H9 (cell line): ENCODE data around the gene UBE2Q2. TPM values are rescaled to one million over a fixed set of nuclear protein-coding genes. Genes with fewer than 3 reads are reported as not detected.
"Not testable (repeated sequence)": the region's sequence is repeated elsewhere in the genome, so short reads cannot be mapped to it uniquely, and the experiment has no call there.

Source experiments
- DNase-seq: peaks from one replicate; pipeline ENCODE4 v3.0.0-alpha.2; 2017
- H2AFZ ChIP-seq: one replicate; pipeline ENCODE4 v1.6.1; 2013; ENCODE audit warnings: mild to moderate bottlenecking, low read length, control low read depth, moderate library complexity
- H2AK5ac ChIP-seq: 2 replicates; pipeline ENCODE4 v1.6.1; 2013; ENCODE audit warnings: low read length, control low read depth, mixed read lengths; ENCODE audit not compliant: insufficient read length
- H2BK120ac ChIP-seq: one replicate; pipeline ENCODE4 v1.6.1; 2013; ENCODE audit warnings: low read depth, mild to moderate bottlenecking, low read length, control low read depth, inconsistent platforms; ENCODE audit not compliant: poor library complexity, severe bottlenecking
- H2BK12ac ChIP-seq: 2 replicates; pipeline ENCODE4 v1.6.1; 2013; ENCODE audit warnings: low read length, control low read depth, mixed read lengths, low read depth; ENCODE audit not compliant: insufficient read length
- H2BK15ac ChIP-seq: 2 replicates; pipeline ENCODE4 v1.6.1; 2013; ENCODE audit warnings: low read depth, low read length, control low read depth
- H2BK20ac ChIP-seq: one replicate; pipeline ENCODE4 v1.6.1; 2013; ENCODE audit warnings: low read depth, mild to moderate bottlenecking, low read length, control low read depth, inconsistent platforms; ENCODE audit not compliant: poor library complexity, severe bottlenecking
- H2BK5ac ChIP-seq: 2 replicates; pipeline ENCODE4 v1.6.1; 2013; ENCODE audit warnings: low read length, control low read depth, mixed read lengths; ENCODE audit not compliant: insufficient read length
- H3K14ac ChIP-seq: 2 replicates; pipeline ENCODE4 v1.6.1; 2013; ENCODE audit warnings: low read length, control low read depth; ENCODE audit not compliant: insufficient read depth
- H3K18ac ChIP-seq: 2 replicates; pipeline ENCODE4 v1.6.1; 2013; ENCODE audit warnings: low read depth, mild to moderate bottlenecking, mixed read lengths, low read length, control low read depth; ENCODE audit not compliant: insufficient read length
- H3K23ac ChIP-seq: 2 replicates; pipeline ENCODE4 v1.6.1; 2013; ENCODE audit warnings: low read length, control low read depth, mixed read lengths, low read depth; ENCODE audit not compliant: insufficient read length
- H3K23me2 ChIP-seq: 2 replicates; pipeline ENCODE4 v1.6.1; 2013; ENCODE audit warnings: low read depth, mild to moderate bottlenecking, mixed read lengths, low read length, control low read depth; ENCODE audit not compliant: insufficient read length, poor library complexity, severe bottlenecking
- H3K27ac ChIP-seq: 2 replicates; pipeline ENCODE4 v1.5.1; 2013; ENCODE audit warnings: low read length, control low read depth, mixed read lengths, low read depth; ENCODE audit not compliant: insufficient read length
- H3K27me3 ChIP-seq: 2 replicates; pipeline ENCODE4 v1.6.1; 2013; ENCODE audit warnings: low read length, control low read depth, inconsistent platforms; ENCODE audit not compliant: insufficient read depth
- H3K4ac ChIP-seq: 2 replicates; pipeline ENCODE4 v1.6.1; 2013; ENCODE audit warnings: low read depth, mild to moderate bottlenecking, control low read depth, inconsistent platforms, low read length, moderate library complexity
- H3K4me1 ChIP-seq: 2 replicates; pipeline ENCODE4 v1.6.1; 2013; ENCODE audit warnings: low read length, control low read depth, inconsistent platforms; ENCODE audit not compliant: insufficient read depth
- H3K4me2 ChIP-seq: 2 replicates; pipeline ENCODE4 v1.6.1; 2013; ENCODE audit warnings: low read length, control low read depth, mixed read lengths; ENCODE audit not compliant: insufficient read length, insufficient read depth
- H3K56ac ChIP-seq: 2 replicates; pipeline ENCODE4 v1.6.1; 2013; ENCODE audit warnings: low read depth, mild to moderate bottlenecking, mixed read lengths, low read length, control low read depth; ENCODE audit not compliant: insufficient read length
- H3K79me1 ChIP-seq: 2 replicates; pipeline ENCODE4 v1.6.1; 2013; ENCODE audit warnings: low read depth, mild to moderate bottlenecking, moderate library complexity, low read length, control low read depth, inconsistent platforms; ENCODE audit not compliant: insufficient read depth, poor library complexity, severe bottlenecking
- H3K79me2 ChIP-seq: 2 replicates; pipeline ENCODE4 v1.6.1; 2013; ENCODE audit warnings: low read length, control low read depth, inconsistent platforms; ENCODE audit not compliant: insufficient read depth
- H3K9ac ChIP-seq: 2 replicates; pipeline ENCODE4 v1.6.1; 2013; ENCODE audit warnings: low read length, control low read depth, mixed read lengths; ENCODE audit not compliant: insufficient read length; ENCODE audit errors: extremely low read depth
- H3K9me3 ChIP-seq: one replicate; pipeline ENCODE4 v1.6.1; 2013; ENCODE audit warnings: low read depth, low read length, inconsistent platforms; ENCODE audit not compliant: control insufficient read depth
- H3T11ph ChIP-seq: one replicate; pipeline ENCODE4 v1.6.1; 2013; ENCODE audit warnings: mild to moderate bottlenecking, low read length, control low read depth, inconsistent platforms
- H4K20me1 ChIP-seq: one replicate; pipeline ENCODE4 v1.6.1; 2013; ENCODE audit not compliant: control insufficient read depth, insufficient read length, insufficient read depth
- H4K5ac ChIP-seq: 2 replicates; pipeline ENCODE4 v1.6.1; 2013; ENCODE audit warnings: low read depth, mild to moderate bottlenecking, mixed read lengths, low read length, control low read depth; ENCODE audit not compliant: insufficient read length
- H4K8ac ChIP-seq: replicated peaks from 2 replicates; pipeline ENCODE4 v1.6.1; 2013; ENCODE audit warnings: low read length, control low read depth, mixed read lengths, low read depth; ENCODE audit not compliant: insufficient read length
- H4K91ac ChIP-seq: 2 replicates; pipeline ENCODE4 v1.6.1; 2013; ENCODE audit warnings: low read depth, mild to moderate bottlenecking, moderate library complexity, mixed read lengths, low read length, control low read depth; ENCODE audit not compliant: insufficient read length
- H3K27ac Mint-ChIP-seq, 3 experiments: 2 replicates in 2 of 3; 3 replicates in 1 of 3; pipeline ENCODE4 v1.8.0; 2020 to 2021; ENCODE audit warnings: mixed read lengths in 3 of 3, mild to moderate bottlenecking in 1 of 3, moderate library complexity in 1 of 3
- H3K27me3 Mint-ChIP-seq: 2 replicates; pipeline ENCODE4 v1.8.0; 2021; ENCODE audit warnings: low read depth, mild to moderate bottlenecking, moderate library complexity, mixed read lengths
- H3K36me3 Mint-ChIP-seq, 3 experiments: 2 replicates in 2 of 3; 3 replicates in 1 of 3; pipeline ENCODE4 v1.8.0; 2020 to 2021; ENCODE audit warnings: low read depth in 3 of 3, mixed read lengths in 3 of 3; ENCODE audit not compliant: insufficient read depth in 1 of 3
- H3K4me1 Mint-ChIP-seq, 2 experiments: 2 replicates each; pipeline ENCODE4 v1.8.0; 2020; ENCODE audit warnings: mixed read lengths in 2 of 2
- H3K4me3 Mint-ChIP-seq, 2 experiments: 2 replicates in 1 of 2; 3 replicates in 1 of 2; pipeline ENCODE4 v1.8.0; 2020 to 2021; ENCODE audit warnings: mild to moderate bottlenecking in 2 of 2, mixed read lengths in 2 of 2, moderate library complexity in 1 of 2
- H3K9me3 Mint-ChIP-seq, 2 experiments: 2 replicates in 1 of 2; 3 replicates in 1 of 2; pipeline ENCODE4 v1.8.0; 2020; ENCODE audit warnings: mild to moderate bottlenecking in 2 of 2, mixed read lengths in 2 of 2, moderate library complexity in 1 of 2
- CTCF ChIP-seq: fragments of 200-600 bp; sonication (generic); conservative IDR thresholded peaks from 3 replicates; pipeline ENCODE4 v1.8.0; 2021; ENCODE audit warnings: antibody characterized with exemption, mild to moderate bottlenecking
- WGBS: extraction: QIAGEN DNeasy Blood & Tissue Kit; methylation state at CpG from one replicate; pipeline ENCODE4 v1.1.7; 2013; ENCODE audit warnings: missing lambda C conversion rate, low lambda C conversion rate, mixed read lengths; ENCODE audit not compliant: insufficient read length; ENCODE audit errors: extremely low coverage; 5-methylcytosine and 5-hydroxymethylcytosine counted together
- total RNA-seq: library from RNA; stranded (reverse); gene quantifications from 2 replicates; pipeline ENCODE4 v1.2.1, GENCODE V29; 2021

The UBE2Q2 gene
- total RNA-seq, 1 experiment from 2014 or later = 29.6 TPM

GRCh38 chr15:75850708-75851107, 7.5 kb downstream of the UBE2Q2 start:
- Histone ChIP-seq H2BK120ac (no peak overlapping the region), H3K4ac (no peak overlapping the region), H3K4me1 (no peaks in the 10 kb centered on the region; the same call in 1 of the 2 replicates), H2BK12ac (no peak overlapping the region), H3K4me2 (no peak overlapping the region), H2BK5ac (no peak overlapping the region), H3K27me3 (no peaks in the 10 kb centered on the region), H2AFZ (no peak overlapping the region), H2BK15ac (no peak overlapping the region), H3T11ph (no peak overlapping the region), H3K79me2 (peaks cover 34% of the 10 kb centered on the region; the same call in 1 of the 2 replicates), H3K79me1 (peaks cover 3% of the 10 kb centered on the region), H3K23ac (no peak overlapping the region), H4K91ac (no peak overlapping the region), H4K5ac (no peak overlapping the region), H3K9ac (no peak overlapping the region), H3K56ac (no peak overlapping the region), H3K18ac (no peak overlapping the region), H4K8ac (no peak overlapping the region), H2AK5ac (no peak overlapping the region), H2BK20ac (no peak overlapping the region), H3K23me2 (no peaks in the 10 kb centered on the region), H3K14ac (no peak overlapping the region), H4K20me1 (no peaks in the 10 kb centered on the region), H3K9me3 (no peaks in the 10 kb centered on the region), H3K27ac (no peak overlapping the region)
- WGBS = 100% methylated on average over 1 of the region's 2 CpGs
- Mint-ChIP-seq H3K4me1 (peaks cover 28 to 39% of the 10 kb centered on the region in 2 experiments), H3K27me3 (no peaks in the 10 kb centered on the region), H3K27ac (peak overlapping the region in 2 of 3 experiments; percentile 10 to 47; a peak in 2 of 7 replicates), H3K36me3 (peaks cover 3 to 25% (median 21%) of the 10 kb centered on the region in 3 experiments; a peak in 5 of 7 replicates), H3K4me3 (no peak overlapping the region), H3K9me3 (no peaks in the 10 kb centered on the region)
- TF ChIP-seq CTCF = no peak
- DNase-seq = no peak

GRCh38 chr15:75851566-75851965, 8.3 kb downstream of the UBE2Q2 start:
- not testable (repeated sequence) for DNase-seq, H3K23ac ChIP-seq, H2AK5ac ChIP-seq, H4K8ac ChIP-seq, H3K14ac ChIP-seq, H4K5ac ChIP-seq, H4K91ac ChIP-seq, H3T11ph ChIP-seq, H3K27me3 Mint-ChIP-seq, H2AFZ ChIP-seq, H3K27ac ChIP-seq, H3K4me3 Mint-ChIP-seq, H2BK5ac ChIP-seq, H4K20me1 ChIP-seq, H3K4me2 ChIP-seq, H3K23me2 ChIP-seq, H3K56ac ChIP-seq, H3K9me3 Mint-ChIP-seq, H3K27me3 ChIP-seq, H3K18ac ChIP-seq, H2BK12ac ChIP-seq, H3K4me1 ChIP-seq, H3K9me3 ChIP-seq, H3K4ac ChIP-seq, H3K79me1 ChIP-seq, H2BK120ac ChIP-seq, H2BK15ac ChIP-seq, H2BK20ac ChIP-seq, H3K9ac ChIP-seq
- peaks cover 23 to 34% of the 10 kb centered on the region in 2 experiments for H3K4me1 Mint-ChIP-seq
- peaks cover 5 to 22% (median 21%) of the 10 kb centered on the region in 3 experiments; a peak in 5 of 7 replicates for H3K36me3 Mint-ChIP-seq
- WGBS = no CpG with 5 or more reads among the region's 4 CpGs
- H3K79me2 ChIP-seq = peaks cover 32% of the 10 kb centered on the region; the same call in 1 of the 2 replicates
- H3K27ac Mint-ChIP-seq = peak overlapping the region in 1 of 3 experiments; percentile 34; a peak in 1 of 7 replicates
